ENCODE measurements around the gene MGRN1. TPM values are rescaled to one million over a fixed set of nuclear protein-coding genes. Genes with fewer than 3 reads are reported as not detected.

MGRN1 gene
- total RNA-seq, 3 donors from 2014 or later (not counting 1 experiment from before 2014, with no cell fraction given) = 102 to 106 (median 105) TPM

- H3K9me3 Mint-ChIP-seq = no peaks in the 10 kb centered on the region
- no peak overlapping the region for H3K4me3 Mint-ChIP-seq
- Histone ChIP-seq H3K27ac (ENCODE audit: low read length) (no peak overlapping the region), H3K4me1 (ENCODE audit: control insufficient read depth, insufficient read depth, low read length) (no peaks in the 10 kb centered on the region), H3K4me3 (ENCODE audit: low read length) (no peak overlapping the region), H3K9me3 (ENCODE audit: control insufficient read depth, insufficient read depth, low read length) (no peaks in the 10 kb centered on the region), H3K36me3 (ENCODE audit: control insufficient read depth, insufficient read depth, low read length) (peaks cover 14% of the 10 kb centered on the region), H3K27me3 (ENCODE audit: control insufficient read depth, insufficient read depth, low read length) (no peaks in the 10 kb centered on the region)
- 87% methylated on average over 13 of the region's 14 CpGs for WGBS (ENCODE audit: insufficient coverage)
- no peaks in the 10 kb centered on the region for H3K36me3 Mint-ChIP-seq
- H3K27me3 Mint-ChIP-seq (ENCODE audit: low read depth in 2 of 2) = no peaks in the 10 kb centered on the region
- intact Hi-C loops (cut with micrococcal nuclease) = no loop called here
- no peak for TF ChIP-seq CTCF (IDR thresholded peaks at IDR 0.05)
- H3K27ac Mint-ChIP-seq = no peak overlapping the region
- no peak for ATAC-seq
- DNase-seq = no peak
- H3K4me1 Mint-ChIP-seq = peaks cover 0 to 6% of the 10 kb centered on the region in 2 donors
Measured at GRCh38 chr16:4723071-4723767, 98.6 kb downstream of the MGRN1 start.

- Mint-ChIP-seq H3K4me3 (no peak overlapping the region), H3K9me3 (no peaks in the 10 kb centered on the region), H3K36me3 (no peaks in the 10 kb centered on the region), H3K27ac (no peak overlapping the region), H3K4me1 (peaks cover 0 to 11% of the 10 kb centered on the region in 2 donors), H3K27me3 (ENCODE audit: low read depth in 2 of 2) (no peaks in the 10 kb centered on the region)
- H3K27ac ChIP-seq (ENCODE audit: low read length) = no peak overlapping the region
- intact Hi-C loops (cut with micrococcal nuclease) = no loop called here
- H3K9me3 ChIP-seq (ENCODE audit: control insufficient read depth, insufficient read depth, low read length) = no peaks in the 10 kb centered on the region
- no peak for ATAC-seq
- no peak for TF ChIP-seq CTCF (IDR thresholded peaks at IDR 0.05)
- DNase-seq = no peak
- H3K27me3 ChIP-seq (ENCODE audit: control insufficient read depth, insufficient read depth, low read length) = no peaks in the 10 kb centered on the region
- H3K4me3 ChIP-seq (ENCODE audit: low read length) = no peak overlapping the region
- peaks cover 28% of the 10 kb centered on the region for H3K36me3 ChIP-seq (ENCODE audit: control insufficient read depth, insufficient read depth, low read length)
- 95% methylated on average over 11 of the region's 11 CpGs for WGBS (ENCODE audit: insufficient coverage)
- H3K4me1 ChIP-seq (ENCODE audit: control insufficient read depth, insufficient read depth, low read length) = no peaks in the 10 kb centered on the region
Measured at GRCh38 chr16:4724661-4725270, 100.1 kb downstream of the MGRN1 start.

DNA sequence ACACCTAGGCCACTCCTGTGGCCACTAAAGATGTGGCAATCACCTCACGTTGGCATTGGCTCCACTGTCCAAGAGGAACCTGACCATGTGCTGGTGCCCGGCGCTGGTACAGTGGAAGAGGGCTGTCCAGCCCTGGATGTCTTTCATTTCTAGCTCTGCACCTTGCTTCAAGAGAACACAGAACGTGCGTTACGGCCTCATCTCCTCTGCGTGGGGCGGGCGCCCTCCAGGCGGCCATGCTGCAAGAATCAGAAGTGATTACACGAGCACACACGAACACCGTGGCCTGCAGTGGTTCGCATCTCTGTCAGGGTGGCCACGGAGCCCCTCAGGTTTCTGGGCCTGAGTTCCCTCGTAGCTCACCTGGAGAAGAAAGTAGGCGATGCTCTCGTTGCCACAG is 102.0 kb downstream of the MGRN1 start:
- no peaks in the 10 kb centered on the region for H3K27me3 Mint-ChIP-seq (ENCODE audit: low read depth in 2 of 2)
- intact Hi-C loops (cut with micrococcal nuclease) = no loop called here
- H3K27ac Mint-ChIP-seq = no peak overlapping the region
- H3K36me3 ChIP-seq (ENCODE audit: control insufficient read depth, insufficient read depth, low read length) = peaks cover 29% of the 10 kb centered on the region
- no peak overlapping the region for H3K4me3 Mint-ChIP-seq
- H3K9me3 Mint-ChIP-seq = no peaks in the 10 kb centered on the region
- H3K27me3 ChIP-seq (ENCODE audit: control insufficient read depth, insufficient read depth, low read length) = no peaks in the 10 kb centered on the region
- H3K36me3 Mint-ChIP-seq = no peaks in the 10 kb centered on the region
- H3K4me1 ChIP-seq (ENCODE audit: control insufficient read depth, insufficient read depth, low read length) = no peaks in the 10 kb centered on the region
- 95% methylated on average over 18 of the region's 18 CpGs for WGBS (ENCODE audit: insufficient coverage)
- TF ChIP-seq CTCF (IDR thresholded peaks at IDR 0.05) = no peak
- no peak for DNase-seq
- H3K4me3 ChIP-seq (ENCODE audit: low read length) = no peak overlapping the region
- peaks cover 0 to 11% of the 10 kb centered on the region in 2 donors for H3K4me1 Mint-ChIP-seq
- no peak overlapping the region for H3K27ac ChIP-seq (ENCODE audit: low read length)
- no peak for ATAC-seq
- H3K9me3 ChIP-seq (ENCODE audit: control insufficient read depth, insufficient read depth, low read length) = no peaks in the 10 kb centered on the region
